Activated CD4-positive, alpha-beta T cell treated with anti-CD3 and anti-CD28 coated beads, Interleukin-2, amount 10 ng/mL, durations not matched to agents 7 days and 5 days (primary cell): ENCODE measurements around the gene GRM5. TPM values are rescaled to one million over a fixed set of nuclear protein-coding genes. Genes with fewer than 3 reads are reported as not detected.
A peak's percentile ranks its signal among the peaks of the same experiment; 100 is the strongest.
"Not testable (repeated sequence)": the region's sequence is repeated elsewhere in the genome, so short reads cannot be mapped to it uniquely, and the experiment has no call there.

Experiments used
- CTCF ChIA-PET: fragments of 350-600 bp; sonication (Branson Sonifier 250); formaldehyde crosslinking; loops from one replicate; lab custom pipeline; 2021; ENCODE audit warnings: antibody characterized with exemption; lab: Charles Lee
- POLR2A ChIA-PET: fragments of 350-600 bp; sonication (Branson Sonifier 250); formaldehyde crosslinking; loops from one replicate; lab custom pipeline; 2021; ENCODE audit warnings: antibody characterized with exemption; lab: Charles Lee
- DNase-seq: peaks from one replicate; pipeline ENCODE4 v3.0.0-alpha.2; 2020
- H3K27ac Mint-ChIP-seq: one replicate; pipeline ENCODE4 v1.8.0; 2021; ENCODE audit warnings: mild to moderate bottlenecking, moderate library complexity, mixed read lengths
- H3K27me3 Mint-ChIP-seq: one replicate; pipeline ENCODE4 v1.8.0; 2021; ENCODE audit warnings: mixed read lengths
- H3K36me3 Mint-ChIP-seq: one replicate; pipeline ENCODE4 v1.8.0; 2021; ENCODE audit warnings: low read depth, mixed read lengths
- H3K4me1 Mint-ChIP-seq: one replicate; pipeline ENCODE4 v1.8.0; 2021; ENCODE audit warnings: mixed read lengths
- H3K4me3 Mint-ChIP-seq: one replicate; pipeline ENCODE4 v1.8.0; 2021; ENCODE audit warnings: mild to moderate bottlenecking, moderate library complexity, mixed read lengths
- H3K9me3 Mint-ChIP-seq: one replicate; pipeline ENCODE4 v1.8.0; 2021; ENCODE audit warnings: mixed read lengths
- total RNA-seq, 2 experiments: library from RNA; stranded (reverse); gene quantifications; one replicate each; pipeline ENCODE4 v1.2.3, GENCODE V29; 2021

Gene GRM5
- total RNA-seq, 2 experiments from 2014 or later: not detected

DNA sequence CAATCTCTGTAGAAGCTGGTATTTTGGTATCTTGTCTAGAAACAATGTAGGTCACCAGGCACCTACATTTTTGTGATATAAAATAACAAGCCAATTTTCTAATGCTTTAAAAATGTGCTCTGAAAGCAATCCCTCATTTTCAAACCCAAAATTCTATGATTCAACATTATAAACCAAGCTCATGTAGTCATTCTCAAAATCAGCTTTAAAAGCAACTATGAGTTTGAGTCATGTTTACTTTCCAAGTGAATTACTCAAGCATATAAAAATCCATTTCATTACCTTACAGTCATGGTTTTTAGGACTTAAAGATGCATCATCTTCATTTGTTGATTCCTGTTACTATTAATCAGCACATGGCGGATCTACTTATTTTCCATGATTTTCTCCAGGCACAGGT, 216.4 kb downstream of the GRM5 start:
- H3K4me1 Mint-ChIP-seq: peaks cover 19% of the 10 kb centered on the region
- DNase-seq: no peak
- no peaks in the 10 kb centered on the region for H3K27me3 Mint-ChIP-seq
- ChIA-PET POLR2A (no interaction called here), CTCF (no interaction called here)
- peaks cover 4% of the 10 kb centered on the region for H3K36me3 Mint-ChIP-seq
- peaks cover 8% of the 10 kb centered on the region for H3K9me3 Mint-ChIP-seq
- H3K4me3 Mint-ChIP-seq: no peak overlapping the region
- H3K27ac Mint-ChIP-seq: no peak overlapping the region

DNA sequence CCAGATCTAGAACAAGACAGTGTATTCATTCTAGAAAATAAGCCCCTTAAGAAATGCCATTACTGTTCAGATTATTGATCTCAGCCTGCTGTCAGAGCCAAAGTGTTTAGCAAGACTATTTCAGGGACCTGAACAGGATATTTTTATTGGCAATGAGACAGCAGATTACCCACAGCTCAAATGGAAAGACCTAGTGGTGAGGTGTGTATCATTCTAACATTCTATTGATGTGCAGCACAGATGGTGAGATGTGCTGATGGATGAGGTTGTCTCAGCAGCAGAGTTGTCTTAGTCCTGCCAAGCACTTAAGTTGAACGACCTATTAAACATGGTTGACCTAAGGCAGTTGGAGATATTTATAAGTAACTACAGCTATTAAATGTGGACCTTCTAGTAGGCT, 219.5 kb downstream of the GRM5 start:
- peaks cover 19% of the 10 kb centered on the region for H3K36me3 Mint-ChIP-seq

DNA sequence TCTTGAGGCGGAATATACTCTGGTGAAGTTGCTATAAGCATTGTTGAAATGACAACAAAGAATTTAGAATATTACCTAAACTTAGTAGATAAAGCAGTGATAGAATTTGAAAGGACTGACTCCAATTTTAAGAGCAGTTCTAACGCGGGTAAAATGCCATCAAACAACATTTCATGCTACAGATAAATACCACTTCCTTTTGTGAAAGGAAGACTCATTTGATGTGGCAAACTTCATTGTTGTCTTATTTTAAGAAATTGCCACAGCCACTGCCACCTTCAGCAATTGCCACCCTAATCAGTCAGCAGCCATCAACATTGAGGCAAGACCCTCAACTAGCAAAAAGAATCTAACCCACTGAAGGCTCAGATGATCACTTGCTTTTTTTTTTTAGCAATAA, 220.8 kb downstream of the GRM5 start:
- Mint-ChIP-seq H3K27ac (peak overlapping the region; percentile 97), H3K9me3 (peaks cover 27% of the 10 kb centered on the region), H3K4me3 (peak overlapping the region; percentile 57), H3K36me3 (peaks cover 26% of the 10 kb centered on the region), H3K4me1 (peaks cover 58% of the 10 kb centered on the region)
- CTCF ChIA-PET, POLR2A ChIA-PET, H3K27me3 Mint-ChIP-seq: not testable (repeated sequence)
- DNase-seq: peak; percentile 57

More for the DNA sequence above, 219.5 kb downstream of the GRM5 start:
- POLR2A ChIA-PET, DNase-seq, CTCF ChIA-PET, H3K4me3 Mint-ChIP-seq, H3K27me3 Mint-ChIP-seq: not testable (repeated sequence)
- H3K9me3 Mint-ChIP-seq: peaks cover 17% of the 10 kb centered on the region
- H3K27ac Mint-ChIP-seq: peak overlapping the region; percentile 36
- peaks cover 45% of the 10 kb centered on the region for H3K4me1 Mint-ChIP-seq

DNA sequence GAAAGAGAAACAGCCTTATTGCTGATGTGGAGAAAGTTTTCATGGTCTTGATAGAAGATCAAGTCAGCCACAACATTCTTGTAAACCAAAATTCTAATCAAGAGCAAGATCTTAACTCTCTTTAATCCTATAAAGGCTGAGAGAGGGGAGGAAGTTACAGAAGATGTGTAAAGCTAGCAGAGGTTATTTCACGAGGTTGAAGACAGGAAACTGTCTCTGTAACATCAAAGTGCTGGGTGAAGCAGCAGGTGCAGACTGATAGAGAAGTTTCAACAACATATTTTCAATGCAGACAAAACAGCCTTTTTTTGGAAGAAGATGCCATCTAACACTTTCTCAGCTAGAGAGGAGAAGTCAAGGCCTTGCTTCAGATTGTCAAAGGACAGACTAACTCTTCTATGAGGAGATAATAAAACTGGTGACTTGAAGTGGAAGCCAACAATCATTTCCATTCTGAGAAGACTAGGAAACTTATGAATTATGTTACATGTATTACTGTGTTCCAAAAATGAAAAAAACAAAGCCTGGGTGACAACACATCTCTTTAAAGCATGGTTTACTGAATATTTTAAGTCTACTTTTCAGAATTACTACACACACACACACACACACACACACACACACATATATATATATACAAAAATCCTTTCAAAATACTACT, 221.9 kb downstream of the GRM5 start:
- H3K27me3 Mint-ChIP-seq, POLR2A ChIA-PET, CTCF ChIA-PET: not testable (repeated sequence)
- Mint-ChIP-seq H3K4me1 (peaks cover 60% of the 10 kb centered on the region), H3K27ac (peak overlapping the region; percentile 97), H3K36me3 (peaks cover 26% of the 10 kb centered on the region), H3K9me3 (peaks cover 22% of the 10 kb centered on the region), H3K4me3 (peak overlapping the region; percentile 40)
- peak; percentile 64 for DNase-seq

DNA sequence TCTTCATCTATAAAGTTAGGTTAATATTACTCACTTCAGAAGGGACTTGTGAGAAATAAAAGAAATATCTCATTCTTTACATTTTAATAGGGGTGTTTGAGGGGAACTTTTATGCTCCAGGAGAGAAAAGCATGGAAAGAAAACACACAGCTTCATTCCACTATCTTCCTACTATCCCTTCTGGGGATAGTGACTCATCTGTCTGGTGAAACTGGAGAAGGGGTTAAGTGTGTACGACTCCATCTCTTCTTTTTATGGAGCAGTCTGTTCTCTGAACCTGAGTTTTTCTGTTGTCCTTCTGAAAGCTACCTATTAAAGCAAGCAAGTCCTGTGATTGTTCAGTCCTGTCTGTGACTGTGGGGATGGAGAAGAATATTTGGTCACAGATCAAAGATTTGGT, 227.6 kb downstream of the GRM5 start:
- peaks cover 38% of the 10 kb centered on the region for H3K4me1 Mint-ChIP-seq
- DNase-seq, CTCF ChIA-PET, POLR2A ChIA-PET, H3K4me3 Mint-ChIP-seq, H3K27me3 Mint-ChIP-seq, H3K27ac Mint-ChIP-seq: not testable (repeated sequence)
- peaks cover 17% of the 10 kb centered on the region for H3K36me3 Mint-ChIP-seq
- H3K9me3 Mint-ChIP-seq: peaks cover 23% of the 10 kb centered on the region

DNA sequence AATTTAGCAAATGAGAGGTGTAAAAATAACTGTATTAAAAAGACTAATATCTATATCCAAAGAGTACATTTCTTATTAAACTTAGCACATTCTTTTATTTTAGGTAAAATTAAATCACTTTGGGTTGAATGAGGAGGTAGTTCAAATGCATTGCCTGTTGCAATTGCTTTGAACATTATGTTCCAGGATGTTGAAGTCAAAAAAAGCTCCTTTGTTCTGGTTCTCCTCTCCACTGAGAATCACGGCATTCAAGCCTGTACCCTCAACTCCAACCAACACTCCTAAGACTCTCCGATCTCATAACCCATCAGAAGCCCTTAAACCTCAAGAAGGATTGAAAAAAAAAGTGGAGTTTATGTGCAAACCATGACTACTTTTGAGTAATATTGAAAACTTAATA, 230.1 kb downstream of the GRM5 start:
- H3K4me3 Mint-ChIP-seq, CTCF ChIA-PET, H3K27ac Mint-ChIP-seq, H3K27me3 Mint-ChIP-seq, POLR2A ChIA-PET, DNase-seq, H3K36me3 Mint-ChIP-seq: not testable (repeated sequence)
- H3K4me1 Mint-ChIP-seq: peaks cover 19% of the 10 kb centered on the region
- peaks cover 13% of the 10 kb centered on the region for H3K9me3 Mint-ChIP-seq

DNA sequence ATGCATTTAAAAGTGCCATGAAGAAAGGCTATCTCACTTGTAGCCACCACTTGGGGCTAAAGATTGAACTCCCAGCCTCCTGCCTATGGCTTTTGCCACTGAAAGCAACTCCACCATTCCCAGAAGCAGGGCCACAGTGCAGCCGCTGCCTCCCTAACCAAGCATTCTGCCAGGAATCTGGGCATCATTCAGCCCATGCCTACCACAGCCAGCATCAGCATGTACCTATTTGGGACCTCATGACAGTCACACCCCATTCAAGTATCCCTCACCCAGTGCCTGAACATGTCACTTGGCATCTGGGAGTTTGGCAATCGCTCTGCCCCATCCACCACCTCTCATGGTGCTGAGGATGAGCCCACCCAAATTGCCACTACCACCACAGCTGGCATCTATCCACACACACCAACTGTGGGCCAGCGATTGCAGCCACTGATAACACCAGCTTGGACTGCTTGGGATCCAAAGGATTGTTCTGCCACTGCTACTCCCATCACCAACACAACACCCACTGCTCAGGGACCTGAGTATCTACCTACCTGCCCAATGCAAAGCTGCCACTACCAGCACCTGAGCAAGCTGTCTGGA, 234.4 kb downstream of the GRM5 start:
- no peak overlapping the region for H3K27ac Mint-ChIP-seq
- H3K4me1 Mint-ChIP-seq: peaks cover 8% of the 10 kb centered on the region
- no peak overlapping the region for H3K4me3 Mint-ChIP-seq
- ChIA-PET CTCF (no interaction called here), POLR2A (no interaction called here)
- no peak for DNase-seq
- peaks cover 9% of the 10 kb centered on the region for H3K9me3 Mint-ChIP-seq
- no peaks in the 10 kb centered on the region for H3K36me3 Mint-ChIP-seq
- H3K27me3 Mint-ChIP-seq: peaks cover 2% of the 10 kb centered on the region

DNA sequence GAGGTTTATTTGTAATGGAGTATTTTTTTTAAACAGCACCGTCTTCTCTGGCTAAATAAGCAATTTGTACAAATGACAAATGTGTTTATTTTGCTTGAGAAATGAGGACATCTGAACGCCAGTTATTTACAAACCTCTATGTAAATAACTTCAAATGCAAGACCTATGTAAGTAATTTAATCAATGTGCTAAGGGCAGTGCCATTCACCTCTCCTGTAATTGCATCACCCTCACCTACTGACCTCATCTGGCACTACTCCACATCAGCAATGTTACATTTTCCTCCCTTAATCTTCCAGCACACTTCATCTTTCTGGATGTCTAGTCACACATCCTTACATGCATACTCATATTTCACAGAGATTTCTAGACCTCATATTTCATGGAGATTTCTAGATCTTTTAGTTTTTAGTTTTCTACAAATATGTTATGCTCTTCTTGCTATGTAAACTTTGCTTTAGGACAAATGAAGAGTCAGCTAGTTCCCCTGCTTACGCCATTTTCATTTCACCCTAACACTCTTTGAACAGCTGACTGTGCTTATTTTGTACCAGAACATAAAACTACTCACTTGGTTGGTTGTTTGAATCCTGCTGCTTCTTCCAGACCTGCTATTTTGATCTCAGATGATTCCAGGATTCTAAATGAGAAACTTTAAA, 238.6 kb downstream of the GRM5 start:
- DNase-seq: no peak
- ChIA-PET CTCF (no interaction called here), POLR2A (no interaction called here)
- Mint-ChIP-seq H3K27ac (no peak overlapping the region), H3K36me3 (no peaks in the 10 kb centered on the region), H3K27me3 (peaks cover 2% of the 10 kb centered on the region), H3K9me3 (peaks cover 5% of the 10 kb centered on the region), H3K4me3 (no peak overlapping the region), H3K4me1 (peaks cover 2% of the 10 kb centered on the region)

DNA sequence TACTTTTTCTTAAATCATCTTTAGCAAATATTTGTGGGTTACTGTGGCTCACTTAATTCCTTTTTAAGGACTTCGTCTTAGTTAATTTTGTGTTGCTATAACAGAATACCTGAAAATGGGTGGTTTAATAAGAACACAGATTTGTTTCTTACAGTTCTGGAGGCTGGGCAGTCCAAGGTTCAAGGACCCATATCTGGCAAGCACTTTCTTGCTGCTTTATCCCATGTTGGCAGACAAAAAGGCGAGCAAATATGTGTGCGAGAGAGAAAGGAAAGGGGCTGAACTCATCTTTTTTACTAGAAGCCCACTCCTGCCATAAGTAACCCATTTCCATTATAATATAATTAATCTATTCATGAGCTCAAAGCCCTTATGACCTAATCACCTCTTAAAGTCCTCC, 246.2 kb downstream of the GRM5 start:
- H3K27me3 Mint-ChIP-seq: no peaks in the 10 kb centered on the region
- peaks cover 3% of the 10 kb centered on the region for H3K36me3 Mint-ChIP-seq
- H3K27ac Mint-ChIP-seq: no peak overlapping the region
- ChIA-PET CTCF (no interaction called here), POLR2A (no interaction called here)
- peaks cover 6% of the 10 kb centered on the region for H3K9me3 Mint-ChIP-seq
- DNase-seq: no peak
- H3K4me3 Mint-ChIP-seq: no peak overlapping the region
- no peaks in the 10 kb centered on the region for H3K4me1 Mint-ChIP-seq

DNA sequence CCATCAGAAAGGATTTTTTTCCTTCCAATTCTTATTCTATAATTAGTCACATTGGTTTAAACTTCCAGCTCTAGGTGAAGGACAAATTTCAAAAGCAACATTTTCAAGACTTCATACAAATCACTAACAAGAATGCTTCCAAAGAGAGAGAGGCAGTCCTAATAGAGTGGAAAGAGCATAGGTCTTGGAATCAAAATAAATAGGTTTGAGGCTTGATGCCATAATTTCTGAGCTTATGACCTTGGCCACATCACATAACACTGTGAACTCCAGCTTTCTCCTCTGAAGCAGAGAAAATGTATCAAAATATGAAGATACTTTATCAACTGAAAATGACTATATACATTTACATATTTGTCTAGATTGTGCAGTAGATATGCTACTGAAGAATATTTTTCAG, 246.8 kb downstream of the GRM5 start:
- peaks cover 1% of the 10 kb centered on the region for H3K4me1 Mint-ChIP-seq
- no peak overlapping the region for H3K4me3 Mint-ChIP-seq
- POLR2A ChIA-PET: no interaction called here
- peaks cover 12% of the 10 kb centered on the region for H3K9me3 Mint-ChIP-seq
- no peaks in the 10 kb centered on the region for H3K27me3 Mint-ChIP-seq
- CTCF ChIA-PET: no interaction called here
- H3K27ac Mint-ChIP-seq: no peak overlapping the region
- H3K36me3 Mint-ChIP-seq: peaks cover 4% of the 10 kb centered on the region
- DNase-seq: no peak

DNA sequence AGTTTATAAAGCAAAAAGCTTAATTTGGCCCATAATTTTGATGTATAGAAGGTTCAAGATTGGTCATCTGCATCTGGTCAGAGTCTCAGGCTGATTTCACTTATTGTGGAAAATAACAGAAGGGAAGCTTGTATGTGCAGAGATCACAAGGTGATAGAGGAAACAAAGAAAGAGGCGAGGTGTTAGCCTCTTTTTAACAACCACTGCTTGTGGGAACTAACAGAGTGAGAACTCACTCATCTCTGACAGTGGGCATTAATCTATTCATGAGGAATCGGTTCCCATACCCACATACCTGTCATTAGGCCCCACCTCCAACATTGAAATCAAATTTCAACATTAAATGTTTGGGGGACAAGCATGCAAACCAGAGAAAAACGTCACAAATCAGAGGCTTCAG, 250.3 kb downstream of the GRM5 start:
- Mint-ChIP-seq H3K27me3 (no peaks in the 10 kb centered on the region), H3K27ac (no peak overlapping the region), H3K4me3 (no peak overlapping the region), H3K9me3 (peaks cover 15% of the 10 kb centered on the region), H3K4me1 (peaks cover 15% of the 10 kb centered on the region), H3K36me3 (peaks cover 8% of the 10 kb centered on the region)
- DNase-seq: no peak
- POLR2A ChIA-PET: no interaction called here
- CTCF ChIA-PET: no interaction called here

DNA sequence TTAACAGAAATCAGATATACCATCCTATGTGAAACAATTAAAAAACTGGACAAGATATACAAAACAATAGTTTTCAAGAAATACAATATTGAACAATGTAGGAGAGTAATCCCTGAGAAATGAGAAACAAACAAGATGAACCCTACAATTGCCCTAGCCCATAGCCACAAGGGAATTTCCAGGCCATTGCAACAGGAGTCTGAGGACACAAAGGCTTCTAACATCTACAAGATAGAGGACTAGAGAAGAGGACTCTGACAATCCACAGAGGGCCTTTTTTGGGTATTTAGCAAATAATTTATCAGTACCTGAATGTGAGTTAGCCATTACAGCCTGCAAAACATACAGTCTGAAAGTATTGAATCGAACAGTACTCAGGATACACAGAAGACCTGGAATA, 251.7 kb downstream of the GRM5 start:
- Mint-ChIP-seq H3K27ac (no peak overlapping the region), H3K4me1 (peaks cover 15% of the 10 kb centered on the region), H3K4me3 (no peak overlapping the region), H3K9me3 (peaks cover 15% of the 10 kb centered on the region), H3K36me3 (peaks cover 8% of the 10 kb centered on the region), H3K27me3 (no peaks in the 10 kb centered on the region)
- ChIA-PET POLR2A (no interaction called here), CTCF (no interaction called here)
- DNase-seq: no peak

DNA sequence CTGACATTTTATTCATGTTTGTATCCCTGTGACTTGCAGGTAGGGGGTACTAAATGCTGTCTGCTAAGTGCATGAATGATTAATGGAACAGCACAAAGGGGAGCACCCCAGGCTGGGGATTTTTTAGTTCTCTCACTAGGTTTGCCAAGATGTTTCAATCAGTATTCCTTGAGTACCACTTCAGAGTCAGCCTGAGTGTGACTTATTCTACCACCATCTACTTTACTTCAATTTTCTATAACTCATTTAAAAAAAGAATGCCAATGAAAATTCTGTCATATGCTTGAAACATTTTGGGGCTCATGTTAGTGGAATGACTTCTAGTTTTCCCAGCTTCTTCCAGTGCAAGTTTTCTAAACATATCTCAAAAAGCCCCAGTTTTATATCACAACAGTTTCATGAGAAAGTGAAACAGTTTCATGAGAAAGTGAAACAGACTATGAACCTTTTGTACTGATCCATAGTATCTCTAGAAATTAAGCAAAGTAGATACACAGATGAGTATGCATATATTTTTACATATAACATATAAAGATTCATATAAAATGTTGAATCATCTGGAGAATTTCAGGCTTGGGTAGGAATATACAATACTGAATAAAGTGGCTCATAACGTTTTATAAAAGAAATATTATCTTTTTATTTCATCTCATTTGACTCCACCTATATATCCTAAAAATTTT, 252.4 kb downstream of the GRM5 start:
- no peak overlapping the region for H3K4me3 Mint-ChIP-seq
- H3K27ac Mint-ChIP-seq: peak overlapping the region; percentile 62
- POLR2A ChIA-PET: no interaction called here
- CTCF ChIA-PET: no interaction called here
- no peaks in the 10 kb centered on the region for H3K27me3 Mint-ChIP-seq
- peaks cover 8% of the 10 kb centered on the region for H3K36me3 Mint-ChIP-seq
- no peak for DNase-seq
- H3K9me3 Mint-ChIP-seq: peaks cover 15% of the 10 kb centered on the region
- peaks cover 15% of the 10 kb centered on the region for H3K4me1 Mint-ChIP-seq
